NT2/D1 (cell line): ENCODE measurements around the gene ATP2A3.
A peak's percentile ranks its signal among the peaks of the same experiment; 100 is the strongest.

Source experiments
- DNase-seq: peaks from one replicate; pipeline ENCODE4 v3.0.0-alpha.2; 2011; ENCODE audit warnings: low read depth, low spot score
- H3K27me3 ChIP-seq: 2 replicates; pipeline ENCODE4 v1.6.0; 2011; ENCODE audit warnings: mild to moderate bottlenecking; ENCODE audit not compliant: insufficient read length, insufficient read depth
- H3K36me3 ChIP-seq: 2 replicates; pipeline ENCODE4 v1.6.1; 2011; ENCODE audit warnings: mild to moderate bottlenecking, low read length, mixed read lengths; ENCODE audit not compliant: insufficient read depth, insufficient read length
- H3K4me1 ChIP-seq: 2 replicates; pipeline ENCODE4 v1.5.1; 2011; ENCODE audit not compliant: insufficient read depth, insufficient read length
- H3K4me3 ChIP-seq: 2 replicates; pipeline ENCODE4 v1.5.1; 2011; ENCODE audit warnings: low read depth; ENCODE audit not compliant: insufficient read length
- H3K9ac ChIP-seq: 2 replicates; pipeline ENCODE4 v1.6.0; 2011; ENCODE audit warnings: low read depth; ENCODE audit not compliant: insufficient read length
- H3K9me3 ChIP-seq: 2 replicates; pipeline ENCODE4 v1.5.1; 2011; ENCODE audit warnings: mild to moderate bottlenecking, low read length; ENCODE audit not compliant: insufficient read depth
- SUZ12 ChIP-seq: IDR thresholded peaks from 2 replicates; pipeline ENCODE4 v1.6.1; 2011; ENCODE audit not compliant: insufficient read length, insufficient read depth; ENCODE audit errors: extremely low read depth
- YY1 ChIP-seq: IDR thresholded peaks from 2 replicates; pipeline ENCODE4 v1.6.1; 2011; ENCODE audit not compliant: insufficient read length, insufficient read depth
- ZNF274 ChIP-seq: IDR thresholded peaks from 2 replicates; pipeline ENCODE4 v1.6.1; 2011; ENCODE audit warnings: mild to moderate bottlenecking, low read depth, low read length

Gene ATP2A3

GRCh38 chr17:3982541-3983017 is 18.3 kb upstream of the ATP2A3 start:
- Histone ChIP-seq H3K27me3 (no peaks in the 10 kb centered on the region), H3K9me3 (no peaks in the 10 kb centered on the region), H3K9ac (no peak overlapping the region), H3K4me3 (no peak overlapping the region), H3K36me3 (no peaks in the 10 kb centered on the region), H3K4me1 (peaks cover 11% of the 10 kb centered on the region)
- TF ChIP-seq YY1 (no peak), ZNF274 (no peak), SUZ12 (no peak)
- DNase-seq, result no peak

GRCh38 chr17:3982113-3982512 is 17.9 kb upstream of the ATP2A3 start:
- DNase-seq, result no peak
- Histone ChIP-seq H3K4me3 (no peak overlapping the region), H3K36me3 (no peaks in the 10 kb centered on the region), H3K4me1 (peaks cover 15% of the 10 kb centered on the region), H3K27me3 (no peaks in the 10 kb centered on the region), H3K9ac (peak overlapping the region; percentile 17), H3K9me3 (no peaks in the 10 kb centered on the region)
- TF ChIP-seq SUZ12 (no peak), YY1 (no peak), ZNF274 (no peak)

- no peak for DNase-seq
- TF ChIP-seq SUZ12 (no peak), YY1 (no peak), ZNF274 (no peak)
- no peak overlapping the region for H3K4me3 ChIP-seq
These were observed 17.2 kb upstream of the ATP2A3 start for GRCh38 chr17:3981455-3981854.

GRCh38 chr17:3980381-3981014 is 16.3 kb upstream of the ATP2A3 start:
- no peak for DNase-seq
- no peak overlapping the region for H3K9ac ChIP-seq
- no peaks in the 10 kb centered on the region for H3K36me3 ChIP-seq
- no peaks in the 10 kb centered on the region for H3K27me3 ChIP-seq
- TF ChIP-seq ZNF274 (no peak), SUZ12 (no peak), YY1 (no peak)
- H3K4me1 ChIP-seq, result peaks cover 21% of the 10 kb centered on the region
- no peaks in the 10 kb centered on the region for H3K9me3 ChIP-seq
- no peak overlapping the region for H3K4me3 ChIP-seq

More at GRCh38 chr17:3981455-3981854, 17.2 kb upstream of the ATP2A3 start:
- Histone ChIP-seq H3K4me1 (peaks cover 21% of the 10 kb centered on the region), H3K9ac (no peak overlapping the region), H3K9me3 (no peaks in the 10 kb centered on the region), H3K27me3 (no peaks in the 10 kb centered on the region), H3K36me3 (no peaks in the 10 kb centered on the region)

- peaks cover 5% of the 10 kb centered on the region; the same call in 1 of the 2 replicates for H3K9me3 ChIP-seq
- DNase-seq, result no peak
- H3K27me3 ChIP-seq, result no peaks in the 10 kb centered on the region
- H3K4me3 ChIP-seq, result no peak overlapping the region
- H3K36me3 ChIP-seq, result no peaks in the 10 kb centered on the region
- H3K9ac ChIP-seq, result no peak overlapping the region
- TF ChIP-seq YY1 (no peak), SUZ12 (no peak), ZNF274 (no peak)
- H3K4me1 ChIP-seq, result peaks cover 21% of the 10 kb centered on the region
These were observed 15.0 kb upstream of the ATP2A3 start for GRCh38 chr17:3979290-3979611.

GRCh38 chr17:3978421-3979289 is 14.4 kb upstream of the ATP2A3 start:
- Histone ChIP-seq H3K4me1 (peaks cover 18% of the 10 kb centered on the region), H3K9me3 (peaks cover 5% of the 10 kb centered on the region; the same call in 1 of the 2 replicates), H3K9ac (no peak overlapping the region), H3K27me3 (no peaks in the 10 kb centered on the region), H3K4me3 (no peak overlapping the region), H3K36me3 (no peaks in the 10 kb centered on the region)
- TF ChIP-seq SUZ12 (no peak), YY1 (no peak), ZNF274 (no peak)
- no peak for DNase-seq

- DNase-seq, result no peak
- TF ChIP-seq YY1, result no peak
- TF ChIP-seq ZNF274, result no peak
- TF ChIP-seq SUZ12, result no peak
- no peaks in the 10 kb centered on the region for H3K36me3 ChIP-seq
- H3K4me1 ChIP-seq, result peaks cover 20% of the 10 kb centered on the region
- no peak overlapping the region for H3K9ac ChIP-seq
- H3K9me3 ChIP-seq, result peaks cover 5% of the 10 kb centered on the region; the same call in 1 of the 2 replicates
- H3K27me3 ChIP-seq, result no peaks in the 10 kb centered on the region
- no peak overlapping the region for H3K4me3 ChIP-seq
These were observed 13.2 kb upstream of the ATP2A3 start for GRCh38 chr17:3977387-3977786.
